Astrocyte (in vitro differentiated cells and primary cell): ENCODE results near the gene ARMH4.

Experiments
- EZH2 ChIP-seq: IDR thresholded peaks from 2 replicates; pipeline ENCODE4 v1.6.1; 2012; ENCODE audit warnings: mild to moderate bottlenecking, low read length, inconsistent platforms; ENCODE audit not compliant: insufficient read depth
- TF ChIP-seq, protein P1 (sequence below): IDR thresholded peaks from 2 replicates; pipeline ENCODE4 v1.5.1; 2011; ENCODE audit warnings: low read depth, mild to moderate bottlenecking, inconsistent platforms, low read length, moderate library complexity; ENCODE audit not compliant: insufficient read depth

DNA sequence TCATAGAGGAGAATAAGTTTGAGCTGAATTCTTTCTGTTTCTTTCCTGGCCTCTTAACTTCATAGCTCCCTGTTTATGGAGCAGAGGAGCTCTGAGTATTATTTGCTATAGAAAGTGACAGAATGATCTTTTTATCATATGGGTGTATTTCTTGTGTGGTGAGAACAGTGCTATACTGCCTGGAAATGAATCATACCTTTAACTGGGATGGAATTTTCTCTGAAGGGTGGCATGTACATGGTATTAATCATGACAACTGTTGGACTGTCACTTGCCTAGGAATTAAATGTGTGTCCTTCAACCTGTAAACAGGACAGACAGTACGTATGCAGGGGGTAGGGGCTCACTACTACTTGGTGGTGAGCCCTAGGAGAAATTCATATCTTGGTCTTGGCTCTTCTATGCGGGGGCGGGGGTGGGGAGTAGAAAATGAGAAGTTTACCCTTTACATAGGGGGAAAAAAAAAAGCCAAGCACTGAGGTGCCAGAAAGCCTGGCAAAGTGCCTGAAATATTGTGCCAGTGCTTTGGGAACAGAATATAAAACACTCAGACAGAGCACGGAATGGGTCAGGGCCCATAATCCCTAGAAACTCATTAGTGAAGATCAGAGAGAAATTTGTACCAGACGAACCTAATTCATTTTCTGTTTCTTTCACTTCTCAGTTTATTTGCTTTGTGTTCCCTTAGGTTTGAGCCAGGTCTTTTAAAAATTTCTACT lies 33.8 kb downstream of the ARMH4 start:
- TF ChIP-seq, protein P1, sequence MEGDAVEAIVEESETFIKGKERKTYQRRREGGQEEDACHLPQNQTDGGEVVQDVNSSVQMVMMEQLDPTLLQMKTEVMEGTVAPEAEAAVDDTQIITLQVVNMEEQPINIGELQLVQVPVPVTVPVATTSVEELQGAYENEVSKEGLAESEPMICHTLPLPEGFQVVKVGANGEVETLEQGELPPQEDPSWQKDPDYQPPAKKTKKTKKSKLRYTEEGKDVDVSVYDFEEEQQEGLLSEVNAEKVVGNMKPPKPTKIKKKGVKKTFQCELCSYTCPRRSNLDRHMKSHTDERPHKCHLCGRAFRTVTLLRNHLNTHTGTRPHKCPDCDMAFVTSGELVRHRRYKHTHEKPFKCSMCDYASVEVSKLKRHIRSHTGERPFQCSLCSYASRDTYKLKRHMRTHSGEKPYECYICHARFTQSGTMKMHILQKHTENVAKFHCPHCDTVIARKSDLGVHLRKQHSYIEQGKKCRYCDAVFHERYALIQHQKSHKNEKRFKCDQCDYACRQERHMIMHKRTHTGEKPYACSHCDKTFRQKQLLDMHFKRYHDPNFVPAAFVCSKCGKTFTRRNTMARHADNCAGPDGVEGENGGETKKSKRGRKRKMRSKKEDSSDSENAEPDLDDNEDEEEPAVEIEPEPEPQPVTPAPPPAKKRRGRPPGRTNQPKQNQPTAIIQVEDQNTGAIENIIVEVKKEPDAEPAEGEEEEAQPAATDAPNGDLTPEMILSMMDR = no peak
- no peak for TF ChIP-seq EZH2
